HG02571 (cell line): ENCODE data around the gene CACHD1.

Experiments used
- ATAC-seq: cut with Tn5 transposase; IDR thresholded peaks from one replicate; pipeline ENCODE4 v1.9.1; 2021; ENCODE audit warnings: mild to moderate bottlenecking, moderate library complexity; ENCODE audit not compliant: unreplicated experiment

Gene CACHD1

DNA sequence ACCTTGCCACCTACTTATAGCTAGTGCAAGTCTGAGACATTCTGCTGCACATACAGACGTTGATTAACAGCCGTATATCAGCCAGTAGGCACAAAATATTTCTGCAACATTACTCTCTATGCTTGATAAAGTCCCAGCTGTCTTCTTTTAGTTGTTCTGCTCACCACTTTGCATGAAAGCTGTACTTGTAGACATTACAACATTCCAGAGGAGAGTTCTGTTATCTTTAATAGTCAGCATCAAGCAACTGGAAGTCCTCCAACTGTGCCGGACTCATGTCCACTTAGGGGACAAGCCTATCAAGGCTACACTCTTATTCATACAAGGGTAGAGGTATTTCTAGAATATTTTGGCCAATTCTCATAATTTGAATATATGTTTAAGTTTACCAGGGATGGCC lies 50.0 kb downstream of the CACHD1 start:
- no peak for ATAC-seq

DNA sequence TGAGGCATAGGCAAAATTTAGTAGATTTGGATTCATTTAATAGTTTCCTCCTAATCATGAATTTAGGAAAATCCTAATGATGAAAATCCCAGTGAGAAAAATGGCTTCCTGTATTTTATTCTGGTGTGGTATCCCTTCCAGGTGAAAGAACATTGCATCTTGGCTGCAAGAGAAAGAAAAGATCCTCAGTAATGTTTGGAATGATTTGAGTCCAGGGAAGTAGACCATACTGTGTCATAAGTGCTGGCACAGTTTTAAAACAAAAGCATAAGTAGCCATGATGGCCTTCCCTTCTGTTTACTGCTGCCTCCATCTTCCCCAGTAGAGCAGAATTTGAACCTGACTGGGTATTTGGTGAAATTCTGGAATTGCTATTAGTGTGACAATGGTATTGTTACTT lies 52.8 kb downstream of the CACHD1 start:
- no peak for ATAC-seq

DNA sequence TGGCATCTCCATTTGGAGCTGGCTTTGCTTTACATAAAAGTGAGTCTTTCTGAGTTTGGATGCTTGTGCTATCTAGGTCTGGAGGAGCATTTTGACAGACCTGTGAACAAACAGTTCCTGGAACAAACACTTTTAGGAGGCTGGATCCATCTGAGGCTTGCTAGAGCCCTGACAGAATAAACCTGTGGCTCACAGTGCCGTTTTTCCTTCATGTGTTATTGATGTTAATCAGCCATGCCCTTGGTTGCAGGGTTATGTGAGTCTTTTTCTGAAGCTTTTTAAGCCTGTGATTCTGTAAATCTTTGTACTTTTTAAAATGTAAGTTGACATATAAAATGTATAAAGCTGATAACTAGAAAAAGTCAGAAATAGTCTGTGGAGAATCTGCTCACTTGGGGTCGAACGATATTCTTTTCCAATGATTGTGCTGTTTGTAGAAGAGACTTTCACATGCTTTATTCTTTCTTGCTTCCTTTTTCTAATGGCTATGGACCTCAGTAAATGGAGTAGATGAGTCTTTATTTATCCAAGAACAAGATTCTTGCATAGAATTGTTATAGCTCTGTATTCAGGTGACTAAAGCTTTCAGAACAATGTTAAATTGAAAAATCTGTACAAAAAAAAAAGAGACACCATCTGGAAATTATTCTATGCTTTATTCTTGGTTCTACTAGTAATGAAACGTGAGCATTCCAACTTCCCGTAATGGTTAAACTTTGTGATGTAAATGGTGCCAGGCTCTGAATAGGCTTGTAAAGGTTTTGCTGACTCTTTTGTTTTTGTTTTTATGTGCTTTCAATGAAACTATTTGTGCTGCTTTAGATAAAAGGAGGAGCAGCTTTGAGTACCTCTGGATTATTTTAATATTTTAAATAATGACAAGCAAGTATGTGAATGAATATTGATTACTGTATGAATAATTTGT lies 53.7 kb downstream of the CACHD1 start:
- ATAC-seq: no peak

DNA sequence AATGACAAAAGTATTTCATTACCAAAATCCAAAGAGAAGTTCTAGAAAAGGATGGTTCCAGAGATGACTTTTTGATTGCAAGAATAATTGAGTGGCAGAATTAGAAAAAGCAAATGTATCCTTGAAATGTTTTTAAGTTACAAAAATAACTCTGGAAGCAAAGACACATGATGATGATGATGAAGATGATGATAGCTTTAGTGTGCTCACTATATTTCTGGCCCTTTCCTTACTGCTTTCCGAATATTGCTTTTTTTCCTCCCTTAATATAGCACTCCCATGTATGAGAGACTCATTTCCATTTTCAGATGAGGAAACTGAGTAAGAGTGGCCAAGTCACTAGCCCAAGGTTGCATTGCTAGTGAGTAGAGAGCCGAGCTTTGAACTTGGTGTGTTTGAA lies 54.7 kb downstream of the CACHD1 start:
- no peak for ATAC-seq

DNA sequence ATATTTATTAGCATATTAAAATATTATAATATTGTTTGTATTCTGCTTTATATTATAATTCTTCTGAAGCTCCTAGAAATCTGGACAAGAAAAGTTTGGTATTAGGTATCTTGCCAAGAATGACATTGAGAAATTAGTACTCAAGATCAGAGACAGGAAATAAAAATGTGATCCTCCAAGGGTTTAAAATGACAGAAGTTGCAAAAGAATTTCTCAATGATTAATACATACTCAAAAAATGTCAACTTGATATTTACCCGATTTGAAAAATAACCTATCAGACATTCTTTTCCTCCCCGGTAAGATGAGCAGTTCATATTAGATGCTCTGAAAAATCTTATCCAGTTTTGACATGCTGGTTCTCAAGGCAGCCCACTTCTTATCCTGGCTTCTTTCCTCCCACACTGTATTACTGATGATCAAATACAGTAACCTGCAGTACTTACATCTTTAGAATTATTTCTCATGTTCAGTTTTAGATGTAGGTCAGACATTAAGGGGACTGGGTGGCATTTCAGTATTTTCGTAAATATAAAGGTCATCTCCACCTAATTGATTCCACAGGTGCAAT lies 55.3 kb downstream of the CACHD1 start:
- ATAC-seq: no peak

DNA sequence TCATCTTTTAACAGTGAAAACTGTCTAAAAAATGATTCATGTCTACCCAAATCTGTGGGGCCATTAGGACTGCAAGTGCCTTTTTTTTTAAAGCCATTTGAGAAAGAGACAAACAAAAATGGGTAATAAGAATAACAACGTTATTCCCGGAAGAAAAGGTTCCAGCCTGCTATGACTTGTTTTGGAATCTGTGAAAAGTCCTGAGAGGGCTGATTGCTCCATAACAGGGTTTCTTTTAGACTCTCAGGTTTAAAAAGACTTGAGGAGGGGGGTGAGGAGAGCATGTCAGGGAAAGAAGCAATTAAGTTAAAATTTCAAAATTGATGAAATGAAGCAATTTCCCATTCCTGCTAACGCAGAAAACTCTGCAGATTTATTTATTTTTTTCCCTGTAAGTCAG lies 56.4 kb downstream of the CACHD1 start:
- ATAC-seq: no peak

DNA sequence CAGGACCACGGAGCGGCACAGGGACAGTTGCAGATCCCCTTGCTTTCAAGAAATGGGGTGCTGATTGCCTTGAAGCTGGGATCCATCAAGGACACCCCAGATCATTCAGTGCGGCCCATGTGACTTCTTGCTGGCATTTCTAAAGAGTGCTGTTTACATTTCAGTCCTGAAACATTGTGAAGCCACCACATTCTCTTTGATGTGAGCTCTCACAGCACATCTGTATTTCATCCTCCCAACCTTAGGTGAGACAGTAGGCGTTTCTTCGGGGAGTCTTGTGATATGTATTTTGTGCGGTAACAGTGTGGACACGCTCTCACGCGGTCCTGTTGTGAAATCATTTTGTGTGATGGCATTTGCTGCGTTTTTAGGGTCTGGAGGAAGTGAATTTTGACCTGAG lies 57.2 kb downstream of the CACHD1 start:
- no peak for ATAC-seq

DNA sequence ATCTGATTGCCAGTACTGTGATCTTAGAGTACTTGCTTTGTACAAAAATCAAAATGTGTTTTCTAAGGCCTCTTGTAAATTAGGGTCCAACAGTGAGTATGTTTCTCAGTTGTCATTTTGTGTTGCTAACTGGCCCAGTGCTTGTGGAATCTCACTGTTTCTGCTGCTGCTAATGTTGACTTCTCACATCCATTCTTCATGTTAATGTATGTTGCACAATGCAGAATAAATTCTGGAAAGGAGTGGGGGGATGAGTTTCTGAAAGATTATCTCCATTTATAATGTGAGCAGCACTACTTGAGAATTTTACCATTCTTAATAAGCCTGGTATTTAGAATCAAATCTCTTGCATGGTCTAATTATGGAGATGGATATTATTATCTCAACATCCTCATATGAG lies 57.9 kb downstream of the CACHD1 start:
- ATAC-seq: no peak

DNA sequence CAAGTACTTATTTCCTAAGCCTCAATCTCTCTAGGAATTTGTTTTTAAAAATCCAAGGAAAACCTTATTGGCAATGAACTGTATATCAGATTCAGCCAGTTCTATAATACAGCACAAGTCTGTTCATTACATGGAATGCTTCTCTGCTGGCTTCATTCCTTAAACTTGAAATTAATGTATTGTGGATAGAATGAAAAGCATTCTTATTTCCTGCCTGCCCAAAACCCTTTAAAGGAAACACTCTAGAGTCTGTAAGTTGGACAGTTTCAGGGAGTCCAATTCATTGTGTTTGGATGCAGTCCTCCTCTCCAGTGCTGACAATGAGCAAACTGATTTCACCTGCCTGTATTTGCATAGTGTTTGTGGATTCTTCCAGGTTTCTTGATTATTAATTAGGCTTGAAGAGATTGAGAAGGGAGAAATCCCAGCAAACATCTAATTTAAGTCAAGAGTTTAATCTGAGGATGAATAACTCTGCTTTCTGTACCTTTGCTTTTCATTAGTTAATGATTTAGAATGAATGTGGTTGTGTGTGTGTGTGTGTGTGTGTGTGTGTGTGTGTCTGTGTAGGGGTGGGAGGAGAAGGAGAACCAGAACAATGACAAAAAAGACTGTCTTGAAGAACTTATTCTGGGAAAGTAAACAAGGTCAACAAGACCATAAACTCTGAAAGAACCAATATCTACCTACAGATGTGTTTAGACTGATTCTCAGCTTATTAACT lies 61.2 kb downstream of the CACHD1 start:
- ATAC-seq: no peak

DNA sequence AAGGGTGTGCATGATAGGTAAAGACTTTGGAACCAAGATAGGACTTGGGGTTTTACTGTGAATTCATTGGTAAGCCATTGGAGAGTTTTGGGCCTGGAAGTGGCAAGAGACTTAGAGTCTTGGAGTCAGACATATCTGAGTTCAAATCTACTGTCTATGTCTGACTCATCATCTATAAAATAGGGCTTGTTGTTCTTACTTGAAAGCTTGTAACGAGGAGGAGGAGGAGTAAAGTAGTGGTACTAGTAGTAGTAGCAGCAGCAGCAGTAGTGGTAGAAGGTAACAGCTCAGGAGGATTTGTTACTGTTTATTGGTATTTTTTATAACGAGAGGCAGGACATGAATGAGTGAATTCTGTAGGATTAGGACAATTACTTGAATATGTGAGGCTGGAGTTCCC lies 62.7 kb downstream of the CACHD1 start:
- ATAC-seq: no peak

DNA sequence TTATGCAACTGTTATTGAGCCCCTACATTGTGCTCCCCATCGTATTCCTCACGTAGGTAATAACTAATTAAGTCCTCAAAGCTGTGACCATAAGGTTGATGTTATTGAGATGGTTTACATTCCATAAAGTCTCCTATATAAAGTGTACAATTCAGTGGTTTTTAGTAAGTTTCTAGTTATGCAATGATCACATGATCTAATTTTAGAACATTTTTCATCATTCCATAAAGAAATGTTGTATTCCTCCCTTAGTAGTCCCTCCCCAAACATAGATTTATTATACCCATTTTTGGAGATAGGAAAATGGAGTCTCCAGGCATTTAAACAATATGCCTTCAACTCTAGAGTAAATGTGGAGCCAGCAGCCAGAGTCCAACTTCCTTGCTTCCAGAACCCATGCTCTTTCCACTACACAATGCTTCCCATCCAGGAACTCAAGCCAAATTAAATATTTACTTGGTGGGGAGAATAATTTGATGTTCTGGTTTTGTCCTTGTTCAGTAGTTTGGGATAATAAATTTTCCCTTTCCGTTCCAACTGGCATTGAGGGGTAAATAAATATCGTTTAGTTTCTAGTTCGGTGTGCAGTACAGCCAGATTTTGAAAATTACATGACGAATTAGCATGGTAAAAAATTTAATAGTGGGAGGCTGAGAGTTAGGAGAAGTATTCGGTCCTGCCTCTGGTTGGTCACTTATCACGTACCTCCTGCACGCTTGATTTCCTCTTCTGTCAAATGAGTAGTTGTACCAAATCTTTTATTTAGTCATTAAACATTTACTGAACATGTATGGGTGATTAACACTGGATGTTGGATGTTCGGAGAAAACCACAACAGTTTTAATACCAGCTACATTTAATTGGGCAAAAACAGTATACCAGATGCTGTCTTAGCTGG lies 66.3 kb downstream of the CACHD1 start:
- ATAC-seq: no peak

DNA sequence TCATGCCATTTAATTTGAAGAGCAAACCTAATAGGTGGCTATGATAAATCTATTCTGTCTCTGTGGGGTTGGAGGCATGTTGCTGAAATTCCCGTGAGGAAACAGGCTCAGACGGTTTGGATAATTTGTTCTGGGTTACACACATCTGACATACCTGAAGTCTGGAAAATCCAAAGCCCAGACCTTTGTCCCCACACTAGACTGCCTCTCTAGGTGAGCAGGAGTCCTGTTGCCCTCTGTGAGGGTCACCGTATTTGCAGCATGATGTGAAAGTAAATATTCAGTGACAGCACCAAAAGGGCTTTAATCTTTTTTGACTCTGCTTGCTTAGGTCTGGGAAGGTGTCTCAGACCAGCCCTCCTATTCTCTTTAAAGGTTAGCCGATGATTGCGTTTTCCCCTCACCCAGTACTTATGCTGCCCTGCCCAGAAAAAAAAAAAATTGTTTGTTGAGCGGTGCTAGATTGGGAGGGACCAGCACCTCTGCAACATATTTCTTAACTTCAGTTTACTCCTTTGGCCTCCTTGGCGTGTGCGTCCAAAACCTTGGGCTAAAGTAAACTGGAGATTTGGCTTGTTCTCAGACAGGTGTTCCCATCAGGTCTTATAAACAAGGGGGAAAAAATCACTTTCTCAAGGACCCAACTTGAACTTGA lies 67.0 kb downstream of the CACHD1 start:
- ATAC-seq: no peak

DNA sequence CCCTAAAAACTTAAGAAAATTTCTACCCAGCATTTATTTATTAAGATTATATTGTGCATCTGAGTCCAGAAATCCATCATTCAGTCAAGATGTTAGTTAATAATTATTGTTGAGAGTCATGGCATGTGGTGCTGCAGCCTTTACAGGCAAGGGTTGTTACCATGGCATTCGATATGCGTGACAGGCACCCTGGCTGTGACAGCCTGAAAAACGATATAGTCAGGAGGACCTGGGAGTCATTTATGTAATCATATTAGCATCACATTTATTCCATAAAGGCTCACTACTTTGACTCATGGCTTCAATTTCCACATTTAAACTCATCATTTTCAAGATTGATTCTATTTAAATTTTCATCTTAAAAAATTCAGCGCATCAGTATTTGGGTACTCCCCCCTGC lies 68.0 kb downstream of the CACHD1 start:
- no peak for ATAC-seq

DNA sequence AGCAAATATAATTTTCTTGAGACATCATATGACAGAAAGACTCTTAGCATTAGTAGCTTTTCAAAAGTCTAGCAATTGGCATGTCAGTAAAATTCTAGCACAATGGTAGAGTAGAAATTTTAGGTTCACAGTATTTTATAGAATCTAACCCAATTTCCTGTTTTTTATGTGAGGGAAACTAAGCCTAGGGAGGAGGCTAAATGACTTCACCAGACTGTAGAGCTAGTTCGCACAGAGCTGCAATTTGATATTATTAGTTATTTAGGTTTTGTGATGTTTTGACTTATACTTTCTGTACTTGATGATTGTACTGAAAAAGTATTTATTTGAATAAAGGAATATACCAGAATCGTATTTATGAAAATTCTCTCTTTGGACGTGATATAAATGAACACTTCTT lies 68.5 kb downstream of the CACHD1 start:
- no peak for ATAC-seq

DNA sequence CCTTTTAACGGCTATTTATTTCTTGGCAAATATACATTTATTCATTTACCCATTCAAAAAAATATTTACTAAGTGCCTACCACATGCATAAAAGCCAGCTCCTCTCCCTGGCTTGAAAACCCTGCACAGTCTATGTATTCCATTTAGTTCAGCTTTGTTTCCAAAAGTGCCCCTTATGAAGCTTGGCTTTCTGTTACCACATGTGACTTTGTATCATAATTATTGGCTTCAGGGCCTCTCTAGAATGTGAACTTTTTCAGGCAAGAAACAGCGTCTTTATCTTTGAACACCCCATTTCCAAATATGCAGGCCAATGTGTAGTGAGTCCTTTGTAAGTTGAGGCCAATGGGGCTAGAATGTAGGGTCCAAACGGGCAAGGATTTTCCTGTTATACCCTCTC lies 69.4 kb downstream of the CACHD1 start:
- no peak for ATAC-seq

DNA sequence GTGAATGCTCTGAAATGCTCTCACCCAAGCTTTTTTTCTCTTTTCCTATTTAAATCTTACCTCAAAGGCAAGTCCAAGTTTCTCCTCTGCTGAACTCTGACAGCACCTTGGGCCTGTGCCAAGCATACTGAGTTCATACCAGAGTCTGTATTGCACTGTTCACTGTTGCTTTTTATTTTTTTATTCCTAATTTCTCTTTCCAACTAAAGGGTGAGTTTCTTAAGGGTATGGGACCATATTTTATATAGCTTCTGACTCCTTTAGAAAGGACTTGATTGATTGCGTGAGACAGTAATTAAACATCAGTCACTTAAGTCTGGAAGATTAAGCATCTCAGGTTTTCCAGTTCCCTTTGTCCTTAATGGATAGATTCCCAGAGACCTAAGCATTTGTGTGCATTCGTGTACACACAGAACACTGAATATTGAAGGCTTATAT lies 69.9 kb downstream of the CACHD1 start:
- ATAC-seq: no peak

DNA sequence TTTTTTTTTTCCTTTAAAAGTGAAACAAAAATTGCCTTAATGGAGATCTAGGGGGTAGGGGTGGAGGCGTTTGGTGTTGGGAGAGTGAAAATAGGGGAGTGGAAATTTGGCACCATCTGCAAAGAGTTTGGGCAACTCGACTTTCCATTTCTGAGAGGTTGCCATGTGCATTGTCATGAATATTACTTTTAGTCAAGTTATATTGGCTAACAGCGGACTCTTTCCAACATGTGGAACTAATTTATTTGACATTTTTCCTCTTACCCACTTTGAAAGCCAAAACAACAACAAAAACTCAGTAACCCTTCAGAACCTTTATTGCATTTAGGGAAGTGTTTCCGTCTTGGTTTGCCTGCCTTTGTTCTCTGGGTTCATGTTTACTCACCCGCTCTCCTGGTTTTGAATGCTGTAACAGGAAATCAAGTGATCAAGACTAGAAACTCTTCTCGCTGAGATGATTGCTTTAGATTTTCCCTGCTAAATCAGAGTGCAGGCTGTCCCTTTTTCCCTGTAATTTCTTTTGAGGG lies 70.4 kb downstream of the CACHD1 start:
- ATAC-seq: no peak

DNA sequence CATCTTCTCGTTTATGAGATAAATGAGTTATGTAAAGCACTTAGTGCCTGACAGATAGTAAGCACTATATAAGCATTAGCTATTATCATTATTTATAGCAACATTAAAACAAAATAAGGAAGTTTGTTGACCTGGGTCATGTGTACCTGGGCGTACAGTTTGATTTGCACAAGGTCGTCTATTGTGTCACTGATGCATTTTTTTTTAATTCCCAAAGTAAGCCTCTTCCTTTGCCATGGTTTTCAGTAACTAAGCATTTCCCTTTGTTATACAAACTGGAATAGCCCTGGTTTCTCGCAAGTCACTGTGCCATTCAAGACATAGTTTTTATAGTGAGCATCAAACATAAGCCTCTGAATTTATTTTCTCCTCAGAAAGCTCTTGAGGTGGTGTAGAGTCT lies 72.2 kb downstream of the CACHD1 start:
- ATAC-seq: no peak

DNA sequence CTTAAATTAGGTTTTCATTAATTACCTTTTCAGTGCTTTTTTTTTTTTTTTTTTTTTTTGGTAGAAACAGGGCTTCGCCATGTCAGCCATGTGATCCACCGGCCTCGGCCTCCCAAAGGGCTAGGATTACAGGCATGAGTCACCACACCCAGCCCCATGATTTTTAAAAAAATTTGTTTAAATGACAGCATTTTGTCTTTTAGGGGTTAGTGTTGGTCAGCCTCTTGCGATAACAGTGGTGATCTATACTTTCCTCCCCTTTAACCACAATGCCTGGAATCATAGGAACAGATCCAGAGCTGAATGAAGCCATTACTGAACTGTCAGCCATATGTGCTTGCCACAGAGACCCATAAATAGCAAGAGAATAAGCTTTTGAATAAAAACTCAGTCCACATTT lies 73.9 kb downstream of the CACHD1 start:
- ATAC-seq: no peak
